ENCODE data around the gene SLC6A18.

SLC6A18 gene

DNA sequence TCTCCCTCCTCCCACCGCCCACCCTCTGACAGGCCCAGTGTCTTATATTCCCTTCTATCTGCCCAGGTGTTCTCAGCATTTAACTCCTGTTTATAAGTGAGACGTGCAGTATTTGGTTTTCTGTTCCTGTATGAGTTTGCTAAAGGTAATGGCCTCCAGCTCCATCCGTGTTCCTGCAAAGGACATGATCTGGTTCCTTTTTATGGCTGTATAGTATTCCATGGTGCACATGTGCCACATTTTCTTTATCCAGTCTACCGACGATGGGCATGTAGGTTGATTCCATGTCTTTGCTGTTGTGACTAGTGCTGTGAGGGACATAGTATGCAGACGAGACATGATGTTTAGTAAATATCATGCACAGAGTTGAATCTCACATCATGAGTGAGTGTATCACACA, 30.8 kb upstream of the SLC6A18 start:
- no peaks in the 10 kb centered on the region for H3K9me3 Mint-ChIP-seq
- peaks cover 51% of the 10 kb centered on the region for H3K27me3 Mint-ChIP-seq (ENCODE audit: low read depth, poor library complexity)

GRCh38 chr5:1195439-1195838, 29.7 kb upstream of the SLC6A18 start:
- Mint-ChIP-seq H3K4me1 (peaks cover 9% of the 10 kb centered on the region), H3K36me3 (ENCODE audit: low read depth) (no peaks in the 10 kb centered on the region), H3K27ac (no peak overlapping the region), H3K4me3 (no peak overlapping the region), H3K27me3 (ENCODE audit: low read depth, poor library complexity) (peaks cover 41% of the 10 kb centered on the region), H3K9me3 (no peaks in the 10 kb centered on the region)
- DNase-seq: no peak
- no peak for TF ChIP-seq CTCF (IDR thresholded peaks at IDR 0.05)

More for the DNA sequence above, 30.8 kb upstream of the SLC6A18 start:
- Mint-ChIP-seq H3K27ac (no peak overlapping the region), H3K4me3 (no peak overlapping the region), H3K36me3 (ENCODE audit: low read depth) (no peaks in the 10 kb centered on the region), H3K4me1 (peaks cover 16% of the 10 kb centered on the region)
- no peak for DNase-seq
- TF ChIP-seq CTCF (IDR thresholded peaks at IDR 0.05): no peak

GRCh38 chr5:1195916-1196315, 29.3 kb upstream of the SLC6A18 start:
- Mint-ChIP-seq H3K27me3 (ENCODE audit: low read depth, poor library complexity) (peaks cover 36% of the 10 kb centered on the region), H3K36me3 (ENCODE audit: low read depth) (no peaks in the 10 kb centered on the region), H3K4me1 (peaks cover 8% of the 10 kb centered on the region), H3K9me3 (no peaks in the 10 kb centered on the region), H3K27ac (no peak overlapping the region), H3K4me3 (no peak overlapping the region)
- no peak for DNase-seq
- TF ChIP-seq CTCF (IDR thresholded peaks at IDR 0.05): no peak

DNA sequence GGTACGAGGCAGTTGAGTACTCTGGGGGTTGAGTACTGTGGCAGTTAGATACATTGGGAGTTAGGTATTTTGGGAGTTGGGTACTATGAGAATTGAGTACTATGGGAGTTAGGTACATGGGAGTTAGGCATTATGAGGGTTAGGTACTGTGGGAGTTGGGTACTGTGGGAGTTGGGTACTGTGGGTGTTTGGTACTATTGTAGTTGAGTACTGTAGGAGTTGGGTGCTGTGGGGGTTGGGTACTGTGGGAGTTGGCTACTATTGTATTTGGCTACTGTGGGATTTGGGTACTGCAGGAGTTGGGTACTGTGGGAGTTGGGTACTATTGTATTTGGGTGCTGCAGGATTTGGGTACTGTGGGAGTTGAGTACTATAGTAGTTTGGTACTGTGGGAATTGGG, 28.6 kb upstream of the SLC6A18 start:
- no peak for TF ChIP-seq CTCF (IDR thresholded peaks at IDR 0.05)
- Mint-ChIP-seq H3K4me3 (no peak overlapping the region), H3K27ac (no peak overlapping the region), H3K36me3 (ENCODE audit: low read depth) (no peaks in the 10 kb centered on the region), H3K4me1 (peaks cover 5% of the 10 kb centered on the region), H3K27me3 (ENCODE audit: low read depth, poor library complexity) (peaks cover 35% of the 10 kb centered on the region), H3K9me3 (no peaks in the 10 kb centered on the region)
- no peak for DNase-seq

DNA sequence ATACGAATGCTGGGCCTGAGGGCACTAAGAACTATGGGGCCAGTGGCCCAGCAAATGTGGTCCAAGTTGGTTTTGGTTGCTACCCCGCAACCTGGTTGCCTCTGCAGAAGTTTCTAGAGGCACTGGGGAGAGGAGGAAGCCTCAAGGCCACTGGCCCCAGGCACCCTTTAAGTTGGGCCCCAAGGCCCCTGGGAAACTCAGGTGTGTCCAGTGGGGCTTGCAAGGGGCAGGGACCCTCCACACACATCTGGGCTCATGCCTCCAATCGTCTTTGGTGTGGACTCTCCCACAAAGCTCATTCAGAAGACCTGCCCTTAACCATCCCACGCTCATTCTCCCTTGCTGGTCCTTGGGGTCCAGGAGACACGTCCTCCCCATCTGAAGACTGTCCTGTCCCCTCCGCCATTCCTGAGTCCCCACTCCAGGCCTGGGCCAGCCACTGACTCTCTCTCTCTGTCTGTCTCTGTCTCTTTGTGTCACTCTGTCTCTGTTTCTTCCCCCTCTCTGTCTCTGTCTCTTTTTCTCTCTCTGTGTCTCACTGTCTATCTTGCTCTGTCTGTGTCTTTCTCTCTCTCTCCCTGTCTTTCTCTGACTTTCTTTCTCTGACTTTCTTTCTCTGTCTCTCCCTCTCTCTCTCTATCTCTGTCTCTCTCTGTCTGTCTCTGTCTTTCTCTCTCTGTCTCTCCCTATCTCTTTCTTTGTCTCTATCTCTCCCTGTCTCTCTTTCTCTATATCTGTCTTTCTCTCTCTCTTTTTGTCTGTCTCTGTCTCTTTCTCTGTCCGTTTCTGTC, 27.1 kb upstream of the SLC6A18 start:
- Mint-ChIP-seq H3K36me3 (ENCODE audit: low read depth) (no peaks in the 10 kb centered on the region), H3K4me1 (peaks cover 5% of the 10 kb centered on the region), H3K27me3 (ENCODE audit: low read depth, poor library complexity) (peaks cover 25% of the 10 kb centered on the region), H3K27ac (no peak overlapping the region), H3K9me3 (no peaks in the 10 kb centered on the region), H3K4me3 (no peak overlapping the region)
- no peak for DNase-seq
- TF ChIP-seq CTCF (IDR thresholded peaks at IDR 0.05): no peak

DNA sequence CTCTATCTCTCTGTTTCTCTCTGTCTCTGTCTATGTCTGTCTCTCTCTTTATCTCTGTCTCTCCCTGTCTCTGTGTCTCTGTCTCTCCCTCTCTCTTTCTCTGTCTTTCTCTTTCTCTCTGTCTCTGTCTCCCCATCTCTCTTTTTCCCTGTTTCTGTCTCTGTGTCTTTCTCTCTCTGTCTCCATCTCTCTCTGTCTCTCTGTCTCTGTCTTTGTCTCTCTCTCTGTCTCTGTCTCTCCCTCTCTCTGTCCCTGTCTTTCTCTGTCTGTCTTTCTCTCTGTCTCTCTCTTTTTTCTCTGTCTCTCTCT, 25.9 kb upstream of the SLC6A18 start:
- Mint-ChIP-seq H3K4me3 (no peak overlapping the region), H3K27ac (no peak overlapping the region), H3K9me3 (no peaks in the 10 kb centered on the region), H3K36me3 (ENCODE audit: low read depth) (no peaks in the 10 kb centered on the region), H3K4me1 (peaks cover 5% of the 10 kb centered on the region), H3K27me3 (ENCODE audit: low read depth, poor library complexity) (peaks cover 14% of the 10 kb centered on the region)
- no peak for TF ChIP-seq CTCF (IDR thresholded peaks at IDR 0.05)
- DNase-seq: no peak

All from nephron progenitor cell (in vitro differentiated cells).